Measurements from ENCODE around the gene CCDC188.

Gene CCDC188

DNA sequence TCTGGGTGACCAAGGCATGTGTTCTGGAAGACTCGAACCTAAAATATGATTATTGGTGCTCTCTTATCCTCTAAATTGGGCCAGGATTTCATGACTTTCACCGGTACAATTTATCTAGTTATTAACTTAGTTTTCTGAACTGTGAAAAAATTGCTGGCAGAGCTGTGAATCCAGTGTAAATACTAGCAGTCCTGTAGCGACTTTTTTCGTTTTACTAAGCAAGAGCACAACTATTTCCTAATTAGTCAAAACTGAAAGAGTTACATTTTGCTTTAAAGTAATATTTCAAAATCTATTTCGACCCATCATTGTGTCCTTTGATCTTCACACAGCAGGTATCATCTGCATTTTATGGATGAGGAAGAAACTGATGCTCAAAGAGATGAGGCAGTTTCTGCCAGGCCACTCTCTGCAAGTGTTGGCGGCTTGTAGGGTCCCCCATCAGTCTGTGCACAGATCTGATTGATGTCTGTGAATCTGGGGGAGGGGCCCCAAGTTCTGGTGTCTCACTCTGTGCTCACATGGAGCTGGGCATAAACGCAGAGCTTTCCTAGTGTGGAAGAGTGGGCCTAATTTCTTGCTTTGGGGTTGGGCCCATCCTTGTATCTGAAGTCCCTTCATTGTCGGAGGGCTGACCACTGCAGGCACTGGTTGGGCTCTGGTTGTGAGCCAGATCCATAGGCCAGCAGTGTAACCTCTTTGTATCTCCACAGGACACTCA is 32.4 kb downstream of the CCDC188 start:
- DNase-seq (ENCODE audit: low read depth in 2 of 2), result no peak

DNA sequence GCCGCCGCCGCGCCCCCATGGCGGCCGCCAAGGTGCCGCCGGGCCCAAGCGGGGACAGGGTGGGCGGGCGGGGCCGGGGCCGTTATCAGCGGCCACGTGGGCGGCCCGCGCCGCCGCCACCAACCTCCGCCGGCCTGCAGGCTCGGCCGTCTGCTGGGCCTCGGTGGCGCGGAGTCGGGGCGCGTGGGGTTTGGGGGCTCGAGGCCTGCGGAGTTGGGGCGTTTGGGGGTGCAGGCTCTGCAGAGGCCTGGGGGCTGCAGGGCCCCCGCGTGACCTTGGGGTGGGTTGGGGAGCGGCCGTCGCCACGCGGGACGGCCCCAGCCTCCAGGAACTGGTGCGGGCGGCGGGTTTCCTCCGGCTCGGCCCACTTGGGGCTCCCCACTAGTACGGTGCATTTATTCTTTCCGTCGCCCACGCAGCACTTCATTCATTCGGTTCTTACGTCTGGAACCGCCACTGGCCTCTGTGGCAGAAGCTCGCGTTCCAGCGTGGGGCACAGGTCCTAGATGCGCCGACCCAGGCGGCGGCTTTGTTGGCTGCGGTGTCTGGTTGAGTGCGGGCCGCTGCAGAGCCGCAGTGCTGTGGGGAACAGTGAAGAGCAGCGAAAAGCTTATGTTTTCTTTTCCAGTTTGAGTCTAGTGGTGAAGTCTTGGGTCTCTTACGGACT is 33.1 kb downstream of the CCDC188 start:
- peak; percentile 68 to 81 for DNase-seq (ENCODE audit: low read depth in 2 of 2)

DNA sequence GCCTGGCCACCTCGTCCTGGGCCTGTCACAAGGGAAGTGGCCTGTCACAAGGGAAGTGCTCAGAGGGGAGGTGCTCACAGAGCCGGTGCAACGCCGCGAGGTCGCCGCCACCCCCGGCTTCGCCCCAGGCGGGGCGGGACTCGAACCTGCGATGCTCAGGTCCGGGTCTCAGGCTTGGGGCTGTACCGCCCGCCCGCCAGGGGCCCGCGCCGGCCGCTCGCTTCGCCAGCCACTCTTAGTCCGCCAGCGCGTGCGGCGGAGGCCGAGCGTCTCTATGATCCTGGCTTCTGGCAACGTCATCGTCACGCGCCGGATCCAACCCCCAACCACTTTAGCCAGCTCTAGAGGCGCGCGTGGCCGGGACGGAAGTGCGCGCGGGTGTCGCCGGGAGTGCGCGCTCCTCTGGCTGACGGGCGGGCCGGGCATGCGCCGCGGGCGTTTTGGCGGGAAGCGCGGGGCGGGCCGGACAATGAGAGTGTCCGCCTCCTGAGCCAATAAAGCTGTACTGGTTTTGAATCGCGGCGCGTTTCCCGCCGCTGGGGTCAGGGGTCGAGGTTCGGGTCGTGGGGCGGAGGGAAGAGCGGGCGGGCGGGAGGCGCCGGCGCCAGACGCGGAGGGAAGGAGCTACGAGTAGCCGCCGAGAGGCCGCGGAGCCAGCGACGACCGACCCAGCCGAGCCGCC is 33.8 kb downstream of the CCDC188 start, which contains the start of gene TRMT2A:
Gene TRMT2A, minus strand, starts transcription at position 276 of the 682 bp plus-strand sequence. CDS start 320 bp downstream, outside the sequence.
- DNase-seq (ENCODE audit: low read depth in 2 of 2), result peak; percentile 93 to 95

DNA sequence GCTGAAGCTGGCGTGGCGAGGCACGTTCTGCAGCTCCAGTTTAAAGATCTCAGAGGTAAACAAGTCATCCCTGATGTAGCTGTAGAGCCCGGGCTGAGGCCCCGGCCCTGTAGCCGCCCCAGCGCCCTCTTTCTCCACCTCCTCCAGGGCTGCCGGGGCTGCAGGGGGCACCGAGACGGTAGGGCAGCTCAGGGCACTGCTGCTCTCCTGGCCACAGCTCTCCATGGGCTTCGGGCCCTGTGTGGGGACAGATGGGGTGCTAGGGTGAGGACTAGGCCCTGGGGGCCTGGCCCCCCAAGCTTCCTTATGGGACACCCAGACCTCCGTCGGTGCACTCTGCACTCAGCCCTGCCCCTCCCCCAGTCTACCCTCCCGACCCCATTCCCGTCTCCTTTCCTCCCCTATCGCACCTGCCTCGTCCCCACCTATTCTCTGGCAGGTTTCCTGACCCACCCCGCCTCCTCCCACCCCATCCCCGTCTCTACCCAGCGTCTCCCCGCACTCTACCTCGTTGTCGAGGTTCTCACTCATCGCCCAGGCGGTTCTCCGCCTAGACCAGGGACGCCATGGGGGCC is 34.4 kb downstream of the CCDC188 start:
- no peak for DNase-seq (ENCODE audit: low read depth in 2 of 2)

DNA sequence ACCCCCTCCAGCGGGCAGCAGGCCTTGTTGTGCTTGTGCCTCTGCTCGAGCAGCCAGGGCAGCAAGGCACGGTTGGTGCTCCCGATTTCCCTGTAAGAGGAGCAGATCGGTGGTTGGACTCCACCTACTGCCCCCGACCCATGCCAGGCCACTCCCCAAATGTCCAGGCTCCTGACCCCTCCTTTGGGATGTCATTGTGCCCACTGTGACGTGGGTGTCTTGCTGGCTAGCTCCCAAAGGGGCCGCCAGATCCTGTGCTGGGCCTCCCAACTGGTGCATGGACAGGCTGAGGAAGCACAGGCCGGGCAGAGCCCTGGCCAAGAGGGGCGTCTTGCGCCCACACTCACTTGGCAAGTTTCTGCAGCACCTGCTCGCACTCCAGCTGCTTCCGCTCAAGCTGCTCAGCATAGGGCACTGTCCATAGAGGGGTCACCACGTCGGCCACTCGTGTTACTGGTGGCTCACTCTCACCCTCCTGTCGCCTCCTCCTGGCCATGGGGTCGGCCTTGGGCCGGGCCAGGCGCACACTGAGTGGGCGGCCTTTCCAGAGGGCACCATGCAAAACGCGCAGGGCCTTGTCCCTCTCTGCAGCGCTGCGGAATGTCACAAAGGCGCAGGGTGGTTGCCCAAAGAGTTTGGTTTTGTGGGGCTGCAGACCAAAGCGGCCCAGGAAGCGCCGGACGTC is 35.0 kb downstream of the CCDC188 start, which contains the start of gene RANBP1:
Gene RANBP1, plus strand, starts transcription at position 414 of the 685 bp plus-strand sequence. Its CDS starts 81 bp downstream, at position 495.
- no peak for DNase-seq (ENCODE audit: low read depth in 2 of 2)

DNA sequence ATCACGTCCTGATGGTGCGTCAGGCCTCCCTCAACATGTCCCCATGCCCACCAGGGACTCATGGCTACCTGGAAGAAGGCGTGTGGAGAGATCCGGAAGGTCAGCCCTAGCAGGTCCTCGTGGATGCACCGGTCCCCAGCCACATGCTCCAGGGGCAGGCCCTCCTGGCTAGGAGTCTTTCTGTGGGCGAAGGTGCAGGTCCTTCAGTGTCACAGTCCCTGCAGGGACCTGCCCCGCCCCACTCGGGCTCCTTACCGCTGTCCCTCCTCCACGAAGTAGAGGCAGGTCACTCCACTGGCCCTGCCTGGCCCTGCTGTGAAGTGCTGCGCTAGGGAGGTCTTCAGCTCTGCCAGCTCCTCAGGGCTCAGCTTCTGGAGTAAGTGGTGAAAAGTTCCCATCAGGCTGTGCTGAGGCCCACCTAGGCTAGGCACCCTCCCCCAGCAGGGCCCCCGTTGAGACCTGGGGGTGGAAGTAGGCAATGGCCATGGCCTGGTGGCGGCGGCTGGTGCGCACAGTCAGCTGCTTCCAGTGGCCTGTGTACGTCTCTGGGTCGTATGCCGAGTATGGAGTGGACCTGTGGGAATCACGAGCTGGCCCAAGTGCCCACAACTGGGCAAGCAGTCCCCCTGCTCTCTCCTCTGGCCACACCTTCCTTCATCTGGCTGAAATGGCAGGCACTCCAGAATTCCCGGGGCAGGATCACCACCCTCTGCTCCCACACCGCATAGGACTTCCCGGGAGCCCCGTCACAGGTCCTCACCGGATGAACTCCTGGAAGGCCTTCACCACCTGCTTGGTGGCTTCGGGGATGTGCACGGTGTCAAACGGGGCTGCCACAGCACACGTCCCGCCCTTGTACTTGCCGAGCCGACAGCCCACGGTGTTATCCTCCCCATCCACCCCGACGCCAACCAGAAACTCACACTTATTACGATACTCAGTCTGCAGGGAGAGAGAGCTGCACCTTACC is 36.1 kb downstream of the CCDC188 start:
- DNase-seq (ENCODE audit: low read depth in 2 of 2), result no peak

GRCh38 chr22:20113551-20114310 is 37.1 kb downstream of the CCDC188 start:
- DNase-seq (ENCODE audit: low read depth in 2 of 2), result no peak

GRCh38 chr22:20112623-20113511 is 38.0 kb downstream of the CCDC188 start:
- DNase-seq (ENCODE audit: low read depth in 2 of 2), result no peak

DNA sequence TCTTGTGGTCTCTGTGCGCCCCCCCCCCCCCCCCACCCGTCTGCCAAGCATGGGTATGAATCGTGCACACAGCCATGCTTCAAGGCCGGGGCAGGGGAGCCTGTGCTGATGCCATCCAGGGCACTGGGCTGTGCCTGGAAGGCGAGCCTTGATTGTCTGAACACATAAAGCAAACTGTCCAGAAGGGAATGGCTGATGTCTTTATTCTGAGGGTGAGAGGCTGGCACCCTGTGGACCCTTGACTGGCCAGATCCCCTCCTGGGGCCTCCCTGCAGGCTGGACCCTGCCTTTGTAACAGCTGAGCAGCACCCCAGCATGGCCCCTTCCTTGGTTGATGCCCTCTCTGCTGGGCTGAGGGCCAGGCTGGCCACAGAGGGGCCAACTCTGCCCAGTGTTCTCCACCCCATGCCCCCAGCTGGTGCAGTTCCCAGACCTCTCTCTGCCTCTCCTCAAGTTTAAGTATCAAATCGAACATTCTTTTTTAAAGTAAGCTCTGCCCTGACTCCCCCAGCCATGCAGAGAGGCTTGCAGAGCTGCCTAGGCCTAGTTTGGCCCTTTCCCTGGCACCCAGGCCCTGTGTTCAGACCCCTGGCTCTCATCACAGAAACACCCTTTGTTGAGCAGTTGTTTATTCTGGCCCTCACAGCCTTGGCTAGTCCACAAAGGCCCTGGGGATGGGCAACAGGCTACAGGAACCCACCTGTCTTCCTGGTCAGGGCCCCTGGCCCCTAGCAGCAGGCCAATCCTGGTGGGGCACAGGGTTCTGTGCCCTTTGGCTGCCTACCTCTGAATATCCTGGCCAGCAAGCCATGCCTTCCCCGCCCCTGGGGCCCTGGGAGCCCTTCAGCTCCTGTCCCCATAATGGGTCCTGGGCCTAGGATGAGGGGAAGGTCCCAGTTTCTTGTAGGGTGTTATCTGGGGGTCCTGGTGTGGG is 38.9 kb downstream of the CCDC188 start:
- DNase-seq (ENCODE audit: low read depth in 2 of 2), result no peak

- no peak for DNase-seq (ENCODE audit: low read depth in 2 of 2)
These were observed 39.7 kb downstream of the CCDC188 start for GRCh38 chr22:20111045-20111688.

- DNase-seq (ENCODE audit: low read depth in 2 of 2), result no peak
These were observed 40.4 kb downstream of the CCDC188 start for GRCh38 chr22:20110359-20110985.

DNA sequence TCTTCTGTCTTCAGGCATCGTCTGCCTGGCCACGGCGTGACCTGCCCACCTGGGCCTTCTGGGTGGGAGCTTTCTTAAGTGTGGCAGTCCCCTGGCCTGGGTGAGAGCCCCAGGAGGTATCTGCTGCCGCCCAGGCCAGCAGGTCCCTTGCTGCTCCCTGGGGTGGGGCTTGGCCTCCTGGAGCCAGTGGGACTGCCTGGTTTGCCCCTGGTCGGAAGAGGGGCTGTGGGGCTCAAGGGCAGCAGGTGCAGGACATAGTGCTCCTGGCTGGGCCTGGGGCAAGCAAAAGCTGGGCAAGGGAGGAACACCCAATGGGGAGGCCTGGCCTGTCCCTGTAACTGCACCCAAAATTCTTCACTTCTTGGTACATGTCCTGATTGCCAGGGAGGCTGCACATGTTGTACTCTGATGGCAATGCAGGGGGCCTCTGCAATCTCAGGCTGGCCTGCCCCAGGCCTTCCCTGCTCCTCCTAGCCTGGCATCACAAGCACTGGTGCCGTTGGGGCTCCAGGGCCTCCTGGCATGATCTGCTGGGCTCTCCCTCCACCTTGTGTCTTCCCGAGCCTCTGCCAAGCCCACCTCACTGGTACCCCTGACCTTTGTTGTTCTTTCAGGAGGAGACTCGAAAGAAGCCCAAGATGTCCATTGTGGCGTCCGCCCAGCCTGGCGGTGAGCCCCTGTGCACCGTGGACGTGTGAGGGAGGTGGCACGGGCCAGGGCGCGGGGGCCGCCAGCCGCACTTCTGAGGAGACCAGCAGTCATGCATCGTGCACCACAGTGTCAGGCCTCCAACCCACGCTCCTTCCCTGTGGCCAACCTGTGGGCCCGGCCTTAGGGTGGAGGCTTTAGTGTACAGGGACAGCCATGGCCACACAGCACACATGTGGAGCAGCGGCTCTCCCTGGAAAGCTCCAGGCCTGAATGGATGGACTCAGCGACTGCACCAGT is 41.2 kb downstream of the CCDC188 start:
- no peak for DNase-seq (ENCODE audit: low read depth in 2 of 2)

DNA sequence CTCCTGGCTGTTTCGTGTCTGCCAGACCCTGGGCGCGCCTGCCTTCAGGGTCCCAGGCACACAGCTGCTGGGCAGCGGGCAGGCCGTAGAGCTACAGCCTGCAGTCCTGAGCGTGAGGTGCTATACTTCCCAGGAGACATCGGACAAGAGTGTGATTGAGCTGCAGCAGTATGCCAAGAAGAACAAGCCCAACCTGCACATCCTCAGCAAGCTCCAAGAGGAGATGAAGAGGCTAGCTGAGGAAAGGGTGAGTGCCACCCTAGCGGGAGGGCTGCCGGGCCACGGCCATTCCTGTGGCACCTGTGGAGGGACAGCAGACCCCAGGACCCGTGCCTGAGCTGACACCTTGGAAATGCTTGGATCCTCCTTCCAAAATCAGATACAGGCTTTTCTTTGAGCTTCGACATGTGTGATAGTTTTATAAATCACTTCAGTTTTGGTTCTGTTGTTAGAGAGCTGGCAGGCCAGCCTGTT is 42.1 kb downstream of the CCDC188 start:
- DNase-seq (ENCODE audit: low read depth in 2 of 2), result no peak

DNA sequence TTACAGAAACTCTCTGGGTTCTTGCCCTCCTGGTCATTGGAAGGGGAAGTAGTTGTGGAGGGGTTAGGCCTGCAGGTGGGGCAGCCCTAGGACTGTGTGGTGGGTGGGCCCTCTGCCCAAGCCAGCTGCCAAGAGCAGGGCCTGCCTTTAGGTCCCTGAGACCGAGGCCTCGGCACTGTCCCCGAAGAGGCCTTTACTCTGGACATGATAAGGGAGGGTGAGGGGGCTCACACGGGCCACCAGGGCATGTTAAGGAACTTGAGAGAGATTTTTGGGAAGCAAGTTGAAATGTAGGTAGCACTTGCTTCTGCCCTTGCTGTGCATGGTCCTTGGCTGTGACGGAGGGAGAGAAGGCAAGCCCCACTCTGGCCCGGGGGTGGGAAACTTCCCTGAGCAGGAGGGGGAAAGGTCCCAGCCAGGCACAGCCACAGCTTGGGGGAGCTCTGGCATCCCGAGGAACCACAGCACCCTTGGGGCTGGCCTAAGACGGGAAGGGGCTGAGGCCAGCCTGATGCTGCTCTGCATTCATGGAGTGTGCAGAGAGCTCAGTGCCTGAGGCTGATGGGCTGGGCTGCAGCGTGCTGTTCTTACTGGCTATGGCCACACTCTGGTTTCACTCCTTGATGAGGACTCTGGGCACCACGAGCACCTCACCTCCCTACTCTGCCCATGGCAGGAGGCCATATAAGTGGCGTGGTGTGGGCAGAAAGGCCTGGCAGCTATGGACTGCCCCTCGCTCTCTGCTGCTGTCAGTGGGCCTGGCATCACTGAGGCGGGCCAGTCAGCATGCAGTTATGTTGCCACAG is 42.7 kb downstream of the CCDC188 start:
- DNase-seq (ENCODE audit: low read depth in 2 of 2), result no peak

Measured in activated CD4-positive, alpha-beta T cell treated with anti-CD3 and anti-CD28 coated beads for 24 hours (primary cell).